A549 (cell line): ENCODE data around the gene SPINDOC.

Source experiments
- CTCF ChIP-seq: fragments of >200 bp; sonication (Bioruptor Twin); formaldehyde crosslinking; IDR thresholded peaks from 3 replicates; pipeline ENCODE4 v1.5.1; 2016
- EHMT2 ChIP-seq: fragments of 200-600 bp; sonication (generic); IDR thresholded peaks from 2 replicates; pipeline ENCODE4 v1.6.1; 2016; ENCODE audit warnings: antibody characterized with exemption, low read depth, mild to moderate bottlenecking, moderate library complexity
- PBX3 ChIP-seq: IDR thresholded peaks from 2 replicates; pipeline ENCODE4 v1.6.1; 2012
- POLR2A ChIP-seq: IDR thresholded peaks from 2 replicates; pipeline ENCODE4 v1.6.1; 2012; ENCODE audit warnings: mild to moderate bottlenecking, low read length
- REST ChIP-seq: fragments of 200-600 bp; sonication (generic); IDR thresholded peaks from 2 replicates; pipeline ENCODE4 v1.6.1; 2016; ENCODE audit warnings: antibody characterized with exemption, mild to moderate bottlenecking, moderate library complexity

- no peak for TF ChIP-seq POLR2A
- no peak for TF ChIP-seq CTCF
- TF ChIP-seq REST = no peak
- TF ChIP-seq PBX3 = no peak
- TF ChIP-seq EHMT2 = no peak
Observed at GRCh38 chr11:63855975-63856374, 42.7 kb downstream of the SPINDOC start.
